SU-DHL-6 (cell line): ENCODE results near the gene PDZD2.

Experiments
- CTCF ChIP-seq: fragments of 200-600 bp; sonication (generic); IDR thresholded peaks from one replicate; pipeline ENCODE4 v1.5.1; 2017; ENCODE audit warnings: antibody characterized with exemption, mild to moderate bottlenecking, low read length, moderate library complexity; ENCODE audit not compliant: insufficient read depth, poor library complexity, severe bottlenecking
- EZH2phosphoT487 ChIP-seq: fragments of 200-600 bp; sonication (generic), shearing (Covaris generic); conservative IDR thresholded peaks from 2 replicates; pipeline ENCODE4 v1.6.1; 2018; ENCODE audit warnings: mild to moderate bottlenecking, antibody characterized with exemption, low read length, moderate library complexity, mixed read lengths

GRCh38 chr5:31966936-31967335 is 328.0 kb downstream of the PDZD2 start:
- no peak for TF ChIP-seq CTCF
- no peak for TF ChIP-seq EZH2phosphoT487
